H1 (cell line): ENCODE measurements around the gene LAYN. TPM values are rescaled to one million over a fixed set of nuclear protein-coding genes. Genes with fewer than 3 reads are reported as not detected.
A peak's percentile ranks its signal among the peaks of the same experiment; 100 is the strongest.

Experiments used
- BACH1 ChIP-seq: IDR thresholded peaks from 2 replicates; pipeline ENCODE4 v1.6.1; 2012; ENCODE audit warnings: low read length, improper control_type of control experiment
- CTCF ChIP-seq, 3 experiments: IDR thresholded peaks; 1 replicate in 2 of 3; 2 replicates in 1 of 3; pipeline versions ENCODE4 v1.5.1 to v1.6.1; 2011; ENCODE audit warnings: low read length in 3 of 3, mild to moderate bottlenecking in 3 of 3, inconsistent platforms in 2 of 3, low read depth in 1 of 3, moderate library complexity in 1 of 3; ENCODE audit not compliant: insufficient read depth in 1 of 3; ENCODE audit errors: control extremely low read depth in 1 of 3
- EGR1 ChIP-seq: IDR thresholded peaks from 2 replicates; pipeline ENCODE4 v1.6.1; 2011; ENCODE audit warnings: low read depth, low read length, borderline replicate concordance
- EP300 ChIP-seq, 2 experiments: IDR thresholded peaks; 1 replicate in 1 of 2; 2 replicates in 1 of 2; pipeline ENCODE4 v1.6.1; 2011 to 2012; ENCODE audit warnings: low read depth in 2 of 2, low read length in 2 of 2, mild to moderate bottlenecking in 2 of 2, borderline replicate concordance in 1 of 2, inconsistent platforms in 1 of 2, moderate library complexity in 1 of 2
- HDAC2 ChIP-seq, 2 experiments: fragments of 300-600 bp in 1 of 2; sonication (generic) in 1 of 2; IDR thresholded peaks; 2 replicates each; pipeline ENCODE4 v1.6.1; 2011 to 2012; ENCODE audit warnings: low read depth in 2 of 2, low read length in 2 of 2, mild to moderate bottlenecking in 2 of 2, moderate library complexity in 2 of 2, borderline replicate concordance in 1 of 2, inconsistent platforms in 1 of 2
- HDAC6 ChIP-seq: IDR thresholded peaks from one replicate; pipeline ENCODE4 v1.7.1; 2012; ENCODE audit warnings: low read depth, mild to moderate bottlenecking, inconsistent platforms, low read length, moderate library complexity
- MAFK ChIP-seq: IDR thresholded peaks from 2 replicates; pipeline ENCODE4 v1.6.1; 2012; ENCODE audit warnings: low read depth, mild to moderate bottlenecking, improper control_type of control experiment, low read length
- PHF8 ChIP-seq: fragments of 200-600 bp; sonication (generic); conservative IDR thresholded peaks from 2 replicates; pipeline ENCODE4 v1.7.1; 2012; ENCODE audit warnings: low read depth, mild to moderate bottlenecking, inconsistent platforms, low read length, moderate library complexity
- RXRA ChIP-seq: IDR thresholded peaks from 2 replicates; pipeline ENCODE4 v1.6.1; 2011; ENCODE audit warnings: low read depth, mild to moderate bottlenecking, low read length, moderate library complexity; ENCODE audit not compliant: insufficient read depth
- SAP30 ChIP-seq: fragments of 300-600 bp; sonication (generic); IDR thresholded peaks from 2 replicates; pipeline ENCODE4 v1.7.1; 2012; ENCODE audit warnings: low read length, moderate library complexity, mild to moderate bottlenecking, inconsistent platforms; ENCODE audit not compliant: insufficient read depth, insufficient replicate concordance
- SIN3A ChIP-seq, 2 experiments: IDR thresholded peaks in 1 of 2; conservative IDR thresholded peaks in 1 of 2; 2 replicates each; pipeline ENCODE4 v1.6.1; 2011 to 2012; ENCODE audit warnings: low read length in 2 of 2, improper control_type of control experiment in 1 of 2, low read depth in 1 of 2, mild to moderate bottlenecking in 1 of 2
- SIX5 ChIP-seq: IDR thresholded peaks from 2 replicates; pipeline ENCODE4 v1.6.1; 2011; ENCODE audit warnings: mild to moderate bottlenecking, low read depth, low read length
- SP1 ChIP-seq: IDR thresholded peaks from 2 replicates; pipeline ENCODE4 v1.6.1; 2011; ENCODE audit warnings: low read depth, low read length
- SRF ChIP-seq: IDR thresholded peaks from 2 replicates; pipeline ENCODE4 v1.6.1; 2011; ENCODE audit warnings: mild to moderate bottlenecking, low read depth, low read length, moderate library complexity
- TBP ChIP-seq: IDR thresholded peaks from 2 replicates; pipeline ENCODE4 v1.6.1; 2011; ENCODE audit warnings: low read depth, low read length, improper control_type of control experiment
- USF2 ChIP-seq: IDR thresholded peaks from 2 replicates; pipeline ENCODE4 v1.6.1; 2011; ENCODE audit warnings: low read length, improper control_type of control experiment
- polyA plus RNA-seq, 7 experiments: library from polyadenylated mRNA; depleted of rRNA in 3 of 7; stranded (reverse) in 5 of 7; unstranded in 2 of 7; fragments of >200 nt in 5 of 7; fragments of 200-250 nt in 2 of 7; gene quantifications; 1 replicate in 5 of 7; 2 replicates in 1 of 7; 4 replicates in 1 of 7; pipeline versions ENCODE4 v1.2.1 to v1.2.3, GENCODE V29; 2011 to 2013; ENCODE audit warnings: missing spikeins in 2 of 7, mixed read lengths in 2 of 7
- total RNA-seq: library from RNA; stranded (reverse); fragmentation: NEBNext Ultra II Directional; extraction: Animal tissue kit (Norgen Biotek cat#: 25700); gene quantifications from 2 replicates; pipeline ENCODE4 v1.2.1, GENCODE V29; 2021

The LAYN gene
- total and polyA plus RNA-seq, 2 of the 8 experiments (the other 6 are each of a cell fraction or from before 2014, with no cell fraction given): 4.2 to 9.3 TPM

- TF ChIP-seq RXRA (no peak), CTCF (IDR thresholded peaks at IDR 0.05; ENCODE audit: control extremely low read depth in 1 of 3, insufficient read depth in 1 of 3, low read depth in 1 of 3, low read length in 3 of 3) (no peak), SIX5 (no peak), PHF8 (no peak), MAFK (no peak), SAP30 (no peak), SP1 (no peak), EP300 (IDR thresholded peaks at IDR 0.05; ENCODE audit: borderline replicate concordance in 1 of 2, low read depth in 2 of 2, low read length in 2 of 2) (no peak), EGR1 (no peak), SIN3A (conservative IDR thresholded peaks at IDR 0.05 in 1 of 2, IDR thresholded peaks at IDR 0.05 in 1 of 2; ENCODE audit: low read depth in 1 of 2, low read length in 2 of 2) (0 out of 4 replicates have a peak, but pooled peaks of 1 of the 2 experiments have one; percentile 38), USF2 (no peak), HDAC6 (no peak), TBP (0 out of 2 replicates have a peak, but pooled peaks have one; percentile 9), HDAC2 (IDR thresholded peaks at IDR 0.05; ENCODE audit: borderline replicate concordance in 1 of 2, low read depth in 2 of 2, low read length in 2 of 2) (no peak), BACH1 (no peak), SRF (no peak)
Measured at GRCh38 chr11:111602865-111603610, 62.5 kb downstream of the LAYN start (continued).
